ENCODE measurements around the gene MYO7A. TPM values are rescaled to one million over a fixed set of nuclear protein-coding genes. Genes with fewer than 3 reads are reported as not detected.

Gene MYO7A
- total RNA-seq, 4 donors from 2014 or later: 3.8 to 8.7 (median 5.7) TPM

DNA sequence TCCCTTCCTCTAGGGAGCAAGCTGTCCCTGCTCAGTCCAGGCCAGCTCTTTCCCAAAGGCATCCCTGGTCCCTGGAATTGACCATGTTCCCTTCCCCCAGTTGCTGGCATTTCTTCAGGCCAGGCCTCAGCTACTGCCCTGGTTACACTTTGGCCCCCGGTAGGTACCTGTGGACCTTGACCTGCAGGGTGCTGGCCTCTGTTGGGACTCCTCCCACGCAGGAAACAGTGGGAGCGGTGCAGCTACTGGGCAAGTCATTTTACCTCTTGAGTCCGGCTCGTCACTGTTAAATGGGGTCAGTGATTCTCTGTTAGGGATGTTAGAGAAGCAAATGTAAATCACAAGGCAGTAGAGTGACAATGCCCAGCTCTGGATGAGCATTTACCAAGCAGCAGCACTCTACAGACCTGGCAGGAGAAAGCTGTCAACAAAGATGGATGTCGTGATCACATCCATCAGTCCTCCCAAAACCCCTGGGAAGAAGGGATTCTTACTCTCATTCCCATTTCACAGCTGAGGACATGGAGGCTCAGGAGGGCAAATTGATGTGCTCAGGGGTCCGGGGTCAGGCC, 16.9 kb downstream of the MYO7A start:
- Histone ChIP-seq H3K27ac (no peak overlapping the region), H3K9me3 (no peaks in the 10 kb centered on the region), H3K27me3 (no peaks in the 10 kb centered on the region), H3K4me3 (replicated peaks in 1 of 3) (no peak overlapping the region), H3K4me1 (peaks cover 0 to 9% of the 10 kb centered on the region in 2 donors), H3K36me3 (no peaks in the 10 kb centered on the region)
- 86 to 99% methylated on average over 6 of the region's 7 CpGs for WGBS, 2 donors
- DNase-seq: no peak
- no peak for TF ChIP-seq POLR2A (IDR thresholded peaks at IDR 0.05)
- TF ChIP-seq, protein P1, sequence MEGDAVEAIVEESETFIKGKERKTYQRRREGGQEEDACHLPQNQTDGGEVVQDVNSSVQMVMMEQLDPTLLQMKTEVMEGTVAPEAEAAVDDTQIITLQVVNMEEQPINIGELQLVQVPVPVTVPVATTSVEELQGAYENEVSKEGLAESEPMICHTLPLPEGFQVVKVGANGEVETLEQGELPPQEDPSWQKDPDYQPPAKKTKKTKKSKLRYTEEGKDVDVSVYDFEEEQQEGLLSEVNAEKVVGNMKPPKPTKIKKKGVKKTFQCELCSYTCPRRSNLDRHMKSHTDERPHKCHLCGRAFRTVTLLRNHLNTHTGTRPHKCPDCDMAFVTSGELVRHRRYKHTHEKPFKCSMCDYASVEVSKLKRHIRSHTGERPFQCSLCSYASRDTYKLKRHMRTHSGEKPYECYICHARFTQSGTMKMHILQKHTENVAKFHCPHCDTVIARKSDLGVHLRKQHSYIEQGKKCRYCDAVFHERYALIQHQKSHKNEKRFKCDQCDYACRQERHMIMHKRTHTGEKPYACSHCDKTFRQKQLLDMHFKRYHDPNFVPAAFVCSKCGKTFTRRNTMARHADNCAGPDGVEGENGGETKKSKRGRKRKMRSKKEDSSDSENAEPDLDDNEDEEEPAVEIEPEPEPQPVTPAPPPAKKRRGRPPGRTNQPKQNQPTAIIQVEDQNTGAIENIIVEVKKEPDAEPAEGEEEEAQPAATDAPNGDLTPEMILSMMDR (IDR thresholded peaks at IDR 0.05): no peak
- intact Hi-C loops (cut with DNase I): no loop called here

DNA sequence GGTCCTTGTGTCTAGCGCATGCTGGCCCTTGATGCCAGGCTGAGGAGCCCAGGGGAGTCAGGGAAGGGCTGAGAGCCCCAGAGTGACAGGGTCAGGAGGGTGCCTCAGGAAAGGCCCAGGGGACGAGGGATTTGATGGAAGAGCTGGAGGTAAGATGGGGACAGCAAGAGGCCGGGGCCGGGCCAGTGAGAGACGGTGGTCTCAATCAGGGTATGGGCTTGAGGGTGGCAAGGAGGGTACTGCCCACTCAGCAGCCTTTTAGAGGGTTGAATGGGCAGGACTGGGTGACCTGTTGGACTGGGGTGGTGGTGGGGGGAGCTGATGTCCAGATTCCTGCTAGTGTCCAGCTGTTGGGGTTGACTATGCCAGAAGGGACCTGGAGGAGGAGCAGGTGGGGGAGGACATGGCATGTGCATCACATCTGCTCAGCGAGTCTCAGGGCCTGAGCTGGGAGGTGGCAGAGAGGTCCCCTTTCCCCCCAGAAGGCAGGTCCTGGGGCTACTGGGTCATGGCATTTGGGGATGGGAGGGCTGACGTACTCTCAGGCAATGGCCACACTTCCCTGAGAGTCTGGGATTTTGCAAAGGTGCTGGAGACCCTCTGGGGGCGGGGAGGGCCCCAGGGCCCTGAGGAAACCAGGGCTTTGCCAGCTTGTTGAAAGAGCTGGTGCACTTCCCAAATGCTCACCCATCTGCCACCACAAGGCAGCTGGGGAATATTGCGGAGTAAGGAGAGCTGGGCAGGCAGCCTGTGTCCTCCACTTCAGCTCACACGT, 18.4 kb downstream of the MYO7A start:
- 91 to 94% methylated on average over 10 of the region's 10 CpGs for WGBS, 2 donors
- no peak for TF ChIP-seq POLR2A (IDR thresholded peaks at IDR 0.05)
- TF ChIP-seq, protein P1 (IDR thresholded peaks at IDR 0.05): no peak

DNA sequence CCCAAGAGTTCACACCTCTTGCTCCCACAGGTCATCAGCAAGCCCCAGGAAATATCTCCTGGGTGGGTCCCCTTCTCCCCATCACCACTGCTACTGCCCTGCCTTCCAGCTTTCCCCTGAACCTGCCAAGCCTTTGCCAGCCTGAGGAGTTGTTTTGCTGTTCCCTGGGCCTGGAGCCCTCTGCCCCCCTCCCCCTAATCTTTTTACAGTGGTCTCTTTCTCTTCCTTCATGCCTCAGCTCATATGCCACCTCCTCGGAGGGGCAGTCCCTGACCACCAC, 18.9 kb downstream of the MYO7A start:
- 85 to 96% methylated on average over 1 of the region's 1 CpG for WGBS, 2 donors
- no peaks in the 10 kb centered on the region for H3K36me3 ChIP-seq
- H3K4me1 ChIP-seq: peaks cover 0 to 9% of the 10 kb centered on the region in 2 donors
- no peak for DNase-seq
- H3K9me3 ChIP-seq: no peaks in the 10 kb centered on the region
- H3K27me3 ChIP-seq: no peaks in the 10 kb centered on the region
- no peak overlapping the region for H3K4me3 ChIP-seq (replicated peaks in 1 of 3)
- no peak overlapping the region for H3K27ac ChIP-seq
- no peak for TF ChIP-seq POLR2A (IDR thresholded peaks at IDR 0.05)
- TF ChIP-seq, protein P1 (IDR thresholded peaks at IDR 0.05): no peak
- intact Hi-C loops (cut with DNase I): no loop called here

More for the DNA sequence above, 18.4 kb downstream of the MYO7A start:
- no peak for DNase-seq
- no peaks in the 10 kb centered on the region for H3K36me3 ChIP-seq
- no peaks in the 10 kb centered on the region for H3K9me3 ChIP-seq
- H3K4me1 ChIP-seq: peaks cover 0 to 9% of the 10 kb centered on the region in 2 donors
- no peak overlapping the region for H3K27ac ChIP-seq
- intact Hi-C loops (cut with DNase I): no loop called here
- H3K27me3 ChIP-seq: no peaks in the 10 kb centered on the region
- H3K4me3 ChIP-seq (replicated peaks in 1 of 3): no peak overlapping the region

DNA sequence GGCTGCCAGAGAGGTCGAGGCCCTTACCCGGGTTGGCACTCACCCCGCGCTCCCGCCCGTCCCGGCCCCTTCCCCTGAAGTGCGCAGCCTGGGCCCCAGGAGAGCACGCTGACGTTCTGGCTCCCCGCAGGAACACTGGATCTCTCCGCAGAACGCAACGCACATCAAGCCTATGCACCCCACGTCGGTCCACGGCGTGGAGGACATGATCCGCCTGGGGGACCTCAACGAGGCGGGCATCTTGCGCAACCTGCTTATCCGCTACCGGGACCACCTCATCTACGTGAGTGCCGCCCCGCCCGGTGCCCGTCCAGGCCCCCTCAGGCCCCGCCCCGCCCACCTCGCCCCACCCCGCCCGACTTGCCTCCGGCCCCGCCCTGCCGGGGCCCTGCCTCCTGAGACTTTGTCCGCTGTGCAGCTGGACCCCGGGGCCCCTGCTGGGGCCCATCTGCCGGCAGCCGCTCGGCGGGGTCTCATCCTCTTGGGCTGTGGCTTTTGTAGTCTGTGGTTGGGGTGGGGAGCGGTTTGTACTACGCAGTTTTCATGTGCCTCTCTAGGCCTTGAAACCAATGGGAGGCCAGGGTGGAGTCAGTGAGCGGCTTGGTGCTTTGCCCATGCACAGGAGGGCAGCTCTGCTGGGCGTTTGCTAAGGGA, 19.7 kb downstream of the MYO7A start:
- no peaks in the 10 kb centered on the region for H3K27me3 ChIP-seq
- TF ChIP-seq POLR2A (IDR thresholded peaks at IDR 0.05): no peak
- TF ChIP-seq, protein P1 (IDR thresholded peaks at IDR 0.05): no peak
- H3K9me3 ChIP-seq: no peaks in the 10 kb centered on the region
- no peaks in the 10 kb centered on the region for H3K36me3 ChIP-seq
- H3K4me1 ChIP-seq: peaks cover 0 to 9% of the 10 kb centered on the region in 2 donors
- WGBS, 2 donors: 0% methylated on average over 3 to 5 of the region's 47 CpGs
- peak overlapping the region in 1 of 3 donors; percentile 18 for H3K4me3 ChIP-seq (replicated peaks in 1 of 3)
- no peak overlapping the region for H3K27ac ChIP-seq
- intact Hi-C loops (cut with DNase I): no loop called here
- DNase-seq: peak; percentile 36

Measured in thyroid gland (tissue), 4 donors.